Measurements from ENCODE around the gene ADAMTS12. TPM values are rescaled to one million over a fixed set of nuclear protein-coding genes. Genes with fewer than 3 reads are reported as not detected.
A peak's percentile ranks its signal among the peaks of the same experiment; 100 is the strongest.

The ADAMTS12 gene
- total and polyA plus RNA-seq, 2 experiments from 2014 or later = 7.8 to 11.5 TPM

DNA sequence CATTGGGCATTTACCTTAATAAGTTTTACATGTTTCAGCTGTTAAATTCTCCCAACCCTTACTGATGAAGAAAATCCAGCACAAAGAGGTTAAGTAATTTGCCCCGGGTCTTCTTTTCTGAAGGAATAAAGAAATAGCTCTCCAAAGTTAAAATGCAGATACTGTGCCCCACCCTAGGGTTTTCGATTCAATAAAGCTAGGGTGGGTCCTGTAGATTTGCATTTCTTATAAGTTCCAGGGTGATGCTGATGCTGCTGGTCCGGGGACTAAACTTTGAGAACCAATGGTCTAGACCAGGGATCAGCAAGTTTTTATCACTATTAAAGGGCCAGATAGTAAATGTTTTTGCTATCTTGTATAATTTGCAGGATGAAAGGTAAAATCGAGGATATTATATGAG is 156.7 kb downstream of the ADAMTS12 start:
- H3K79me2 ChIP-seq (ENCODE audit: insufficient read depth) = no peaks in the 10 kb centered on the region
- no peaks in the 10 kb centered on the region for H4K20me1 ChIP-seq (ENCODE audit: insufficient read depth)
- H2AFZ ChIP-seq = no peak overlapping the region
- no peak for DNase-seq
- H3K4me2 ChIP-seq (ENCODE audit: unreplicated experiment) = no peak overlapping the region
- peaks cover 23% of the 10 kb centered on the region for H3F3A ChIP-seq (ENCODE audit: insufficient read depth)
- no peaks in the 10 kb centered on the region for H3K9me2 ChIP-seq (ENCODE audit: insufficient read depth)
- H3K27me3 ChIP-seq (replicated peaks; ENCODE audit: insufficient read depth) = no peaks in the 10 kb centered on the region
- TF ChIP-seq EZH2phosphoT487 (IDR thresholded peaks at IDR 0.05; ENCODE audit: insufficient read depth, low read depth) (no peak), EZH2 (IDR thresholded peaks at IDR 0.05; ENCODE audit: insufficient read depth, poor library complexity, severe bottlenecking) (no peak)
- no peak overlapping the region for H3K27ac ChIP-seq
- H3K9me3 ChIP-seq (ENCODE audit: low read depth) = no peaks in the 10 kb centered on the region
- no peak overlapping the region for H3K4me3 ChIP-seq
- no peaks in the 10 kb centered on the region for H3K36me3 ChIP-seq (ENCODE audit: low read depth)
- 83 to 86% methylated on average over 4 of the region's 4 CpGs for WGBS, 2 experiments (ENCODE audit: low coverage in 1 of 2, low lambda C conversion rate in 2 of 2, missing lambda C conversion rate in 2 of 2)
- in situ Hi-C loops (cut with MboI) = no loop called here
- H3K9ac ChIP-seq = no peak overlapping the region
- H3K4me1 ChIP-seq (ENCODE audit: insufficient read depth) = peaks cover 24% of the 10 kb centered on the region

DNA sequence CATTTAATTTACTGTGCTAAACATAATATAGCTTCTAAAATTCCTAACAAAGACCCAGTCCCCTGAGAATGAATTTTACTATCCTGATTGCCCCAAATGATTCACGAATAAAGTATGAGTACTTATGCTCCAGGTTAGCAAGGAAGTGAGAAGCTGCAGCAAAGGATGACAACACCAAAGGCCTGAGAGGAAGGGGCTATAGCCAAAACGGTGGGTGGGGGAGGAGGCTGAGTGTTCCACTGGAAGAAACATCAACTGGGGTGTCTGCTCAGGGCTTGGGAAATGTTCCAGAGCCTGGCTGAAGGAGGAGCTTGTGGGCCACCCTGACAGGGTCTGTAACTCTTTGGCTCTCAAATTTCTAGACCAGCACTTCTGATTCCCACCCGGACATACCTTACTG is 157.3 kb downstream of the ADAMTS12 start:
- 30 to 36% methylated on average over 3 of the region's 3 CpGs for WGBS, 2 experiments (ENCODE audit: low coverage in 1 of 2, low lambda C conversion rate in 2 of 2, missing lambda C conversion rate in 2 of 2)
- Histone ChIP-seq H3K4me3 (no peak overlapping the region), H3K27ac (no peak overlapping the region), H3K4me2 (ENCODE audit: unreplicated experiment) (no peak overlapping the region), H3F3A (ENCODE audit: insufficient read depth) (peaks cover 23% of the 10 kb centered on the region), H3K36me3 (ENCODE audit: low read depth) (no peaks in the 10 kb centered on the region), H3K9me3 (ENCODE audit: low read depth) (no peaks in the 10 kb centered on the region), H4K20me1 (ENCODE audit: insufficient read depth) (no peaks in the 10 kb centered on the region), H3K79me2 (ENCODE audit: insufficient read depth) (no peaks in the 10 kb centered on the region), H3K9me2 (ENCODE audit: insufficient read depth) (no peaks in the 10 kb centered on the region), H3K4me1 (ENCODE audit: insufficient read depth) (peaks cover 24% of the 10 kb centered on the region), H2AFZ (no peak overlapping the region), H3K27me3 (replicated peaks; ENCODE audit: insufficient read depth) (no peaks in the 10 kb centered on the region), H3K9ac (no peak overlapping the region)
- DNase-seq = peak; percentile 30
- in situ Hi-C loops (cut with MboI) = no loop called here
- TF ChIP-seq EZH2phosphoT487 (IDR thresholded peaks at IDR 0.05; ENCODE audit: insufficient read depth, low read depth) (no peak), EZH2 (IDR thresholded peaks at IDR 0.05; ENCODE audit: insufficient read depth, poor library complexity, severe bottlenecking) (no peak)

DNA sequence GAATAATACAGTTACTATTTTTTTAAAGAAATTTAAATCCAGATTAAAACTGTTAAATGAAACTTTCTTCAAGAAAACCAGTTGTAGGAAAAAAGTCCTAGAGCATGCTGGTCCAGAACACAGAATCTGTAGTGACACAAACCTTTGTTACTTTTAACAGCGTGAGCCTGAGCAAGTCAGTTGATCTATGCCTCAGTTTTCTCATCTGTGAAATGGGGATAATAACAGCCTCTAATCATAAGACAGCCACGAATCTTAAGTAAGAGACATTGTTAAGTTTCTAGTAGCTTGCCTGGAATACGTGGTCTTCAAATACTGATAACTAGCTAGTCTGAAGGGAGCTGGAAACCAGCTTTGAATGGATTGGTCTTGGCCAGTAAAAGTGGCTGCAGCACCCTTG is 158.6 kb downstream of the ADAMTS12 start:
- H4K20me1 ChIP-seq (ENCODE audit: insufficient read depth) = no peaks in the 10 kb centered on the region
- H3K4me2 ChIP-seq (ENCODE audit: unreplicated experiment) = no peak overlapping the region
- H3K4me3 ChIP-seq = no peak overlapping the region
- no peak for DNase-seq
- no peaks in the 10 kb centered on the region for H3K9me2 ChIP-seq (ENCODE audit: insufficient read depth)
- H3K27me3 ChIP-seq (replicated peaks; ENCODE audit: insufficient read depth) = no peaks in the 10 kb centered on the region
- TF ChIP-seq EZH2 (IDR thresholded peaks at IDR 0.05; ENCODE audit: insufficient read depth, poor library complexity, severe bottlenecking) (no peak), EZH2phosphoT487 (IDR thresholded peaks at IDR 0.05; ENCODE audit: insufficient read depth, low read depth) (no peak)
- H3K9me3 ChIP-seq (ENCODE audit: low read depth) = no peaks in the 10 kb centered on the region
- peaks cover 24% of the 10 kb centered on the region for H3K4me1 ChIP-seq (ENCODE audit: insufficient read depth)
- peaks cover 23% of the 10 kb centered on the region for H3F3A ChIP-seq (ENCODE audit: insufficient read depth)
- no peak overlapping the region for H3K9ac ChIP-seq
- H3K79me2 ChIP-seq (ENCODE audit: insufficient read depth) = no peaks in the 10 kb centered on the region
- WGBS, 2 experiments (ENCODE audit: low coverage in 1 of 2, low lambda C conversion rate in 2 of 2, missing lambda C conversion rate in 2 of 2) = 96 to 97% methylated on average over 3 of the region's 3 CpGs
- in situ Hi-C loops (cut with MboI) = no loop called here
- H2AFZ ChIP-seq = no peak overlapping the region
- H3K27ac ChIP-seq = no peak overlapping the region
- H3K36me3 ChIP-seq (ENCODE audit: low read depth) = no peaks in the 10 kb centered on the region

DNA sequence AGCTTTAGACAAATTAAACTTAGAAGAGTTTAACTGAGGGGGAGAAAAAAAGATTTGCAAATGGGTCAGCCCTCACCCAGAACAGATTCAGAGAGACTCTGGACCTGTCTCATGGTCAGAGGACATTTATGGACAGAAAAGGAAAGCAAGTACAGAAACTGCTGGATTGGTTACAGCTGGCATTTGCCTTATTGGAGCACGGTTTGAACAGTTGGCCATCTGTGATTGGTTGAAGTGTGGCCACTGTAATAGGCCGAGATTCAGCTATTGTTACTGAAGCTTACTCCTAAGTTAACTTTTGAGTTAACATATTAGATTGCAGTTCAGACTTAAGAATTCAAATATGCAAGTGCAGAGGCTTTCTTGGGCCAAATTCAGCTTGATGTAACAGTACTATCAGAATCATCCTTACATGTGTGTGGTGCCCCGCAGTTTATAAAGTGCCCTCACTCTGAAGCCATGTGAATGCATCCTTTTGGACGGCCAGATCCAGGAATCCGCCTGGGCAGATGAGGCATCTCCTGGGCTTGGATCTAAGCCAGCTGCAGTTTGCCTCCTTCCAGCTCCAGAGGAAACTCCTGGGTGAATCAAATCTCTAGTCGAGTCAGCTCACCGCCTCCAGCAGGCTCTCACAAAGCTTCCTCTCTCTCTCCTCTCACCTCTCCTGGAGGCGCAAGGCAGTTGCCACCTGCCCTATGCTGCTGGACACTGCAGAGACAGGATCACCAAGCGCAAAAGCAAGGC is 165.2 kb downstream of the ADAMTS12 start:
- H3K9me2 ChIP-seq (ENCODE audit: insufficient read depth) = no peaks in the 10 kb centered on the region
- TF ChIP-seq EZH2phosphoT487 (IDR thresholded peaks at IDR 0.05; ENCODE audit: insufficient read depth, low read depth) (no peak), EZH2 (IDR thresholded peaks at IDR 0.05; ENCODE audit: insufficient read depth, poor library complexity, severe bottlenecking) (no peak)
- peaks cover 20% of the 10 kb centered on the region for H3K4me1 ChIP-seq (ENCODE audit: insufficient read depth)
- DNase-seq = peak; percentile 70
- no peak overlapping the region for H3K9ac ChIP-seq
- H3K4me3 ChIP-seq = no peak overlapping the region
- H3F3A ChIP-seq (ENCODE audit: insufficient read depth) = no peaks in the 10 kb centered on the region
- 51 to 55% methylated on average over 9 of the region's 9 CpGs for WGBS, 2 experiments (ENCODE audit: low coverage in 1 of 2, low lambda C conversion rate in 2 of 2, missing lambda C conversion rate in 2 of 2)
- no peaks in the 10 kb centered on the region for H3K79me2 ChIP-seq (ENCODE audit: insufficient read depth)
- in situ Hi-C loops (cut with MboI) = no loop called here
- H3K9me3 ChIP-seq (ENCODE audit: low read depth) = no peaks in the 10 kb centered on the region
- no peaks in the 10 kb centered on the region for H3K36me3 ChIP-seq (ENCODE audit: low read depth)
- H3K27ac ChIP-seq = peak overlapping the region; percentile 26
- no peaks in the 10 kb centered on the region for H4K20me1 ChIP-seq (ENCODE audit: insufficient read depth)
- H3K4me2 ChIP-seq (ENCODE audit: unreplicated experiment) = no peak overlapping the region
- H3K27me3 ChIP-seq (replicated peaks; ENCODE audit: insufficient read depth) = no peaks in the 10 kb centered on the region
- 0 out of 2 replicates have a peak overlapping the region, but pooled peaks have one; percentile 3 for H2AFZ ChIP-seq

Data from GM23248 (cell line).